WTC11 (cell line): Measurements from ENCODE around the gene BARX2. TPM values are rescaled to one million over a fixed set of nuclear protein-coding genes. Genes with fewer than 3 reads are reported as not detected.

Experiments
- CREB1 ChIP-seq: sonication (generic); formaldehyde crosslinking; IDR thresholded peaks from 2 replicates; pipeline ENCODE4 v1.8.0; 2023; ENCODE audit warnings: mild to moderate bottlenecking, missing genetic modification reagents
- CREM ChIP-seq: sonication (generic); formaldehyde crosslinking; IDR thresholded peaks from 2 replicates; pipeline ENCODE4 v1.8.1; 2022; ENCODE audit warnings: mild to moderate bottlenecking, missing genetic modification reagents, moderate library complexity
- E2F4 ChIP-seq: sonication (generic); formaldehyde crosslinking; IDR thresholded peaks from 2 replicates; pipeline ENCODE4 v1.8.1; 2022; ENCODE audit warnings: low read depth, mild to moderate bottlenecking, moderate library complexity, missing genetic modification reagents, borderline replicate concordance
- ERG ChIP-seq: fragments of 250-450 bp; sonication (Bioruptor Pico); IDR thresholded peaks from 2 replicates; pipeline ENCODE4 v1.8.0; 2021; ENCODE audit warnings: mild to moderate bottlenecking
- FOXK1 ChIP-seq: sonication (generic); formaldehyde crosslinking; IDR thresholded peaks from 2 replicates; pipeline ENCODE4 v1.8.0; 2022; ENCODE audit warnings: mild to moderate bottlenecking, moderate library complexity, missing genetic modification reagents
- FOXP1 ChIP-seq: sonication (generic); formaldehyde crosslinking; IDR thresholded peaks from 2 replicates; pipeline ENCODE4 v1.8.0; 2022; ENCODE audit warnings: missing genetic modification reagents, mild to moderate bottlenecking, moderate library complexity, borderline replicate concordance
- GABPB1 ChIP-seq: sonication (generic); formaldehyde crosslinking; IDR thresholded peaks from 2 replicates; pipeline ENCODE4 v1.8.1; 2023; ENCODE audit warnings: mild to moderate bottlenecking, missing genetic modification reagents
- GTF2I ChIP-seq: fragments of 250-450 bp; sonication (Bioruptor Pico); conservative IDR thresholded peaks from 2 replicates; pipeline ENCODE4 v1.4.0; 2021; ENCODE audit warnings: mild to moderate bottlenecking
- IRF2 ChIP-seq: sonication (generic); formaldehyde crosslinking; IDR thresholded peaks from 2 replicates; pipeline ENCODE4 v1.8.0; 2022; ENCODE audit warnings: low read depth, missing genetic modification reagents, borderline replicate concordance
- RELA ChIP-seq: sonication (generic); formaldehyde crosslinking; IDR thresholded peaks from 2 replicates; pipeline ENCODE4 v1.8.1; 2022; ENCODE audit warnings: missing genetic modification reagents, mild to moderate bottlenecking, borderline replicate concordance
- TEAD1 ChIP-seq: sonication (generic); formaldehyde crosslinking; IDR thresholded peaks from 2 replicates; pipeline ENCODE4 v1.8.0; 2022; ENCODE audit warnings: mild to moderate bottlenecking, missing genetic modification reagents
- TEAD4 ChIP-seq: sonication (generic); formaldehyde crosslinking; IDR thresholded peaks from 2 replicates; pipeline ENCODE4 v1.8.0; 2022; ENCODE audit warnings: mild to moderate bottlenecking, missing genetic modification reagents
- ZBTB21 ChIP-seq: sonication (generic); formaldehyde crosslinking; IDR thresholded peaks from 2 replicates; pipeline ENCODE4 v1.8.1; 2023; ENCODE audit warnings: mild to moderate bottlenecking, missing genetic modification reagents, borderline replicate concordance
- total RNA-seq: library from RNA; stranded (reverse); gene quantifications from 3 replicates; pipeline ENCODE4 v1.2.3, GENCODE V29; 2021
- TF ChIP-seq, protein P1 (sequence below): sonication (generic); formaldehyde crosslinking; IDR thresholded peaks from 2 replicates; pipeline ENCODE4 v1.8.0; 2022; ENCODE audit warnings: mild to moderate bottlenecking, missing genetic modification reagents
- TF ChIP-seq, protein P2 (sequence below): sonication (generic); formaldehyde crosslinking; IDR thresholded peaks from 2 replicates; pipeline ENCODE4 v1.8.0; 2023; ENCODE audit warnings: missing genetic modification reagents, mild to moderate bottlenecking, borderline replicate concordance
- TF ChIP-seq, protein P3 (sequence below): fragments of 250-450 bp; sonication (Bioruptor Pico); IDR thresholded peaks from 2 replicates; pipeline ENCODE4 v1.9.0; 2021; ENCODE audit warnings: mild to moderate bottlenecking
- TF ChIP-seq, protein P4 (sequence below): sonication (generic); formaldehyde crosslinking; IDR thresholded peaks from 2 replicates; pipeline ENCODE4 v1.8.1; 2022; ENCODE audit warnings: missing genetic modification reagents, borderline replicate concordance
- TF ChIP-seq, protein P5 (sequence below): sonication (generic); formaldehyde crosslinking; IDR thresholded peaks from 2 replicates; pipeline ENCODE4 v1.8.1; 2022; ENCODE audit warnings: mild to moderate bottlenecking, moderate library complexity, missing genetic modification reagents
- TF ChIP-seq, protein P6 (sequence below): sonication (generic); formaldehyde crosslinking; IDR thresholded peaks from 2 replicates; pipeline ENCODE4 v1.8.0; 2023; ENCODE audit warnings: mild to moderate bottlenecking, missing genetic modification reagents
- TF ChIP-seq, protein P7 (sequence below): sonication (generic); formaldehyde crosslinking; IDR thresholded peaks from 2 replicates; pipeline ENCODE4 v1.8.1; 2023; ENCODE audit warnings: mild to moderate bottlenecking, moderate library complexity, missing genetic modification reagents

BARX2 gene
- total RNA-seq, 1 experiment from 2014 or later, result not detected

GRCh38 chr11:129364143-129364654 is 11.4 kb upstream of the BARX2 start (continued):
- TF ChIP-seq GABPB1 (CRISPR knock-in tag) (peak; percentile 42; the same call in 1 of the 2 replicates), E2F4 (CRISPR knock-in tag) (no peak), FOXK1 (CRISPR knock-in tag) (no peak), GTF2I (CRISPR knock-in tag) (no peak), TEAD4 (CRISPR knock-in tag) (no peak), IRF2 (CRISPR knock-in tag) (no peak), FOXP1 (CRISPR knock-in tag) (no peak), TEAD1 (CRISPR knock-in tag) (peak; percentile 75; the same call in 1 of the 2 replicates), CREB1 (no peak), CREM (CRISPR knock-in tag) (0 out of 2 replicates have a peak, but pooled peaks have one; percentile 34), ZBTB21 (CRISPR knock-in tag) (peak; percentile 69; the same call in 1 of the 2 replicates), RELA (CRISPR knock-in tag) (no peak), ERG (CRISPR knock-in tag) (no peak)
- TF ChIP-seq, protein P1, sequence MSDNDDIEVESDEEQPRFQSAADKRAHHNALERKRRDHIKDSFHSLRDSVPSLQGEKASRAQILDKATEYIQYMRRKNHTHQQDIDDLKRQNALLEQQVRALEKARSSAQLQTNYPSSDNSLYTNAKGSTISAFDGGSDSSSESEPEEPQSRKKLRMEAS (CRISPR knock-in tag), result peak; percentile 69; the same call in 1 of the 2 replicates
- TF ChIP-seq, protein P2, sequence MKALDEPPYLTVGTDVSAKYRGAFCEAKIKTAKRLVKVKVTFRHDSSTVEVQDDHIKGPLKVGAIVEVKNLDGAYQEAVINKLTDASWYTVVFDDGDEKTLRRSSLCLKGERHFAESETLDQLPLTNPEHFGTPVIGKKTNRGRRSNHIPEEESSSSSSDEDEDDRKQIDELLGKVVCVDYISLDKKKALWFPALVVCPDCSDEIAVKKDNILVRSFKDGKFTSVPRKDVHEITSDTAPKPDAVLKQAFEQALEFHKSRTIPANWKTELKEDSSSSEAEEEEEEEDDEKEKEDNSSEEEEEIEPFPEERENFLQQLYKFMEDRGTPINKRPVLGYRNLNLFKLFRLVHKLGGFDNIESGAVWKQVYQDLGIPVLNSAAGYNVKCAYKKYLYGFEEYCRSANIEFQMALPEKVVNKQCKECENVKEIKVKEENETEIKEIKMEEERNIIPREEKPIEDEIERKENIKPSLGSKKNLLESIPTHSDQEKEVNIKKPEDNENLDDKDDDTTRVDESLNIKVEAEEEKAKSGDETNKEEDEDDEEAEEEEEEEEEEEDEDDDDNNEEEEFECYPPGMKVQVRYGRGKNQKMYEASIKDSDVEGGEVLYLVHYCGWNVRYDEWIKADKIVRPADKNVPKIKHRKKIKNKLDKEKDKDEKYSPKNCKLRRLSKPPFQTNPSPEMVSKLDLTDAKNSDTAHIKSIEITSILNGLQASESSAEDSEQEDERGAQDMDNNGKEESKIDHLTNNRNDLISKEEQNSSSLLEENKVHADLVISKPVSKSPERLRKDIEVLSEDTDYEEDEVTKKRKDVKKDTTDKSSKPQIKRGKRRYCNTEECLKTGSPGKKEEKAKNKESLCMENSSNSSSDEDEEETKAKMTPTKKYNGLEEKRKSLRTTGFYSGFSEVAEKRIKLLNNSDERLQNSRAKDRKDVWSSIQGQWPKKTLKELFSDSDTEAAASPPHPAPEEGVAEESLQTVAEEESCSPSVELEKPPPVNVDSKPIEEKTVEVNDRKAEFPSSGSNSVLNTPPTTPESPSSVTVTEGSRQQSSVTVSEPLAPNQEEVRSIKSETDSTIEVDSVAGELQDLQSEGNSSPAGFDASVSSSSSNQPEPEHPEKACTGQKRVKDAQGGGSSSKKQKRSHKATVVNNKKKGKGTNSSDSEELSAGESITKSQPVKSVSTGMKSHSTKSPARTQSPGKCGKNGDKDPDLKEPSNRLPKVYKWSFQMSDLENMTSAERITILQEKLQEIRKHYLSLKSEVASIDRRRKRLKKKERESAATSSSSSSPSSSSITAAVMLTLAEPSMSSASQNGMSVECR (CRISPR knock-in tag), result no peak
- TF ChIP-seq, protein P3, sequence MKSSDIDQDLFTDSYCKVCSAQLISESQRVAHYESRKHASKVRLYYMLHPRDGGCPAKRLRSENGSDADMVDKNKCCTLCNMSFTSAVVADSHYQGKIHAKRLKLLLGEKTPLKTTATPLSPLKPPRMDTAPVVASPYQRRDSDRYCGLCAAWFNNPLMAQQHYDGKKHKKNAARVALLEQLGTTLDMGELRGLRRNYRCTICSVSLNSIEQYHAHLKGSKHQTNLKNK (CRISPR knock-in tag), result no peak
- TF ChIP-seq, protein P4, sequence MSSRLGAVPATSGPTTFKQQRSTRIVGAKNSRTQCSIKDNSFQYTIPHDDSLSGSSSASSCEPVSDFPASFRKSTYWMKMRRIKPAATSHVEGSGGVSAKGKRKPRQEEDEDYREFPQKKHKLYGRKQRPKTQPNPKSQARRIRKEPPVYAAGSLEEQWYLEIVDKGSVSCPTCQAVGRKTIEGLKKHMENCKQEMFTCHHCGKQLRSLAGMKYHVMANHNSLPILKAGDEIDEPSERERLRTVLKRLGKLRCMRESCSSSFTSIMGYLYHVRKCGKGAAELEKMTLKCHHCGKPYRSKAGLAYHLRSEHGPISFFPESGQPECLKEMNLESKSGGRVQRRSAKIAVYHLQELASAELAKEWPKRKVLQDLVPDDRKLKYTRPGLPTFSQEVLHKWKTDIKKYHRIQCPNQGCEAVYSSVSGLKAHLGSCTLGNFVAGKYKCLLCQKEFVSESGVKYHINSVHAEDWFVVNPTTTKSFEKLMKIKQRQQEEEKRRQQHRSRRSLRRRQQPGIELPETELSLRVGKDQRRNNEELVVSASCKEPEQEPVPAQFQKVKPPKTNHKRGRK (CRISPR knock-in tag), result no peak
- TF ChIP-seq, protein P5, sequence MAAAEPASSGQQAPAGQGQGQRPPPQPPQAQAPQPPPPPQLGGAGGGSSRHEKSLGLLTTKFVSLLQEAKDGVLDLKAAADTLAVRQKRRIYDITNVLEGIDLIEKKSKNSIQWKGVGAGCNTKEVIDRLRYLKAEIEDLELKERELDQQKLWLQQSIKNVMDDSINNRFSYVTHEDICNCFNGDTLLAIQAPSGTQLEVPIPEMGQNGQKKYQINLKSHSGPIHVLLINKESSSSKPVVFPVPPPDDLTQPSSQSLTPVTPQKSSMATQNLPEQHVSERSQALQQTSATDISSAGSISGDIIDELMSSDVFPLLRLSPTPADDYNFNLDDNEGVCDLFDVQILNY, result no peak
- TF ChIP-seq, protein P6, sequence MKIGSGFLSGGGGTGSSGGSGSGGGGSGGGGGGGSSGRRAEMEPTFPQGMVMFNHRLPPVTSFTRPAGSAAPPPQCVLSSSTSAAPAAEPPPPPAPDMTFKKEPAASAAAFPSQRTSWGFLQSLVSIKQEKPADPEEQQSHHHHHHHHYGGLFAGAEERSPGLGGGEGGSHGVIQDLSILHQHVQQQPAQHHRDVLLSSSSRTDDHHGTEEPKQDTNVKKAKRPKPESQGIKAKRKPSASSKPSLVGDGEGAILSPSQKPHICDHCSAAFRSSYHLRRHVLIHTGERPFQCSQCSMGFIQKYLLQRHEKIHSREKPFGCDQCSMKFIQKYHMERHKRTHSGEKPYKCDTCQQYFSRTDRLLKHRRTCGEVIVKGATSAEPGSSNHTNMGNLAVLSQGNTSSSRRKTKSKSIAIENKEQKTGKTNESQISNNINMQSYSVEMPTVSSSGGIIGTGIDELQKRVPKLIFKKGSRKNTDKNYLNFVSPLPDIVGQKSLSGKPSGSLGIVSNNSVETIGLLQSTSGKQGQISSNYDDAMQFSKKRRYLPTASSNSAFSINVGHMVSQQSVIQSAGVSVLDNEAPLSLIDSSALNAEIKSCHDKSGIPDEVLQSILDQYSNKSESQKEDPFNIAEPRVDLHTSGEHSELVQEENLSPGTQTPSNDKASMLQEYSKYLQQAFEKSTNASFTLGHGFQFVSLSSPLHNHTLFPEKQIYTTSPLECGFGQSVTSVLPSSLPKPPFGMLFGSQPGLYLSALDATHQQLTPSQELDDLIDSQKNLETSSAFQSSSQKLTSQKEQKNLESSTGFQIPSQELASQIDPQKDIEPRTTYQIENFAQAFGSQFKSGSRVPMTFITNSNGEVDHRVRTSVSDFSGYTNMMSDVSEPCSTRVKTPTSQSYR (CRISPR knock-in tag), result no peak
- TF ChIP-seq, protein P7, sequence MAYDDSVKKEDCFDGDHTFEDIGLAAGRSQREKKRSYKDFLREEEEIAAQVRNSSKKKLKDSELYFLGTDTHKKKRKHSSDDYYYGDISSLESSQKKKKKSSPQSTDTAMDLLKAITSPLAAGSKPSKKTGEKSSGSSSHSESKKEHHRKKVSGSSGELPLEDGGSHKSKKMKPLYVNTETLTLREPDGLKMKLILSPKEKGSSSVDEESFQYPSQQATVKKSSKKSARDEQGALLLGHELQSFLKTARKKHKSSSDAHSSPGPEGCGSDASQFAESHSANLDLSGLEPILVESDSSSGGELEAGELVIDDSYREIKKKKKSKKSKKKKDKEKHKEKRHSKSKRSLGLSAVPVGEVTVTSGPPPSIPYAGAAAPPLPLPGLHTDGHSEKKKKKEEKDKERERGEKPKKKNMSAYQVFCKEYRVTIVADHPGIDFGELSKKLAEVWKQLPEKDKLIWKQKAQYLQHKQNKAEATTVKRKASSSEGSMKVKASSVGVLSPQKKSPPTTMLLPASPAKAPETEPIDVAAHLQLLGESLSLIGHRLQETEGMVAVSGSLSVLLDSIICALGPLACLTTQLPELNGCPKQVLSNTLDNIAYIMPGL (CRISPR knock-in tag), result peak; percentile 96
